Esophagus squamous epithelium (tissue), 5 donors: ENCODE results near the gene CPA5. TPM values are rescaled to one million over a fixed set of nuclear protein-coding genes. Genes with fewer than 3 reads are reported as not detected.

Experiments used
- DNase-seq: peaks from one replicate; lab custom pipeline; 2025; lab: John Stamatoyannopoulos, UW
- H3K27ac ChIP-seq, 4 donors: fragments of 200-600 bp; sonication (generic); one replicate each; pipeline ENCODE4 v1.5.1; 2016 to 2019; ENCODE audit warnings: mild to moderate bottlenecking in 1 of 4
- H3K27me3 ChIP-seq, 4 donors: fragments of 200-600 bp; sonication (generic); 1 replicate in 3 of 4; 2 replicates in 1 of 4; pipeline versions ENCODE4 v1.5.1 to v1.6.0; 2017 to 2021; ENCODE audit warnings: antibody characterized with exemption in 1 of 4
- H3K36me3 ChIP-seq, 3 donors: fragments of 200-600 bp; sonication (generic); one replicate each; pipeline ENCODE4 v1.5.1; 2016 to 2019
- H3K4me1 ChIP-seq, 3 donors: fragments of 200-600 bp; sonication (generic); one replicate each; pipeline ENCODE4 v1.5.1; 2017 to 2019
- H3K4me3 ChIP-seq, 4 donors: fragments of 200-600 bp; sonication (generic); 1 replicate in 3 of 4; 2 replicates in 1 of 4; pipeline ENCODE4 v1.5.1; 2016 to 2019; ENCODE audit warnings: mild to moderate bottlenecking in 2 of 4, moderate library complexity in 1 of 4
- H3K9me3 ChIP-seq, 3 donors: fragments of 200-600 bp; sonication (generic); one replicate each; pipeline ENCODE4 v1.5.1; 2016 to 2019
- CTCF ChIP-seq, 6 experiments: fragments of 450-650 bp in 4 of 6; fragments of 200-600 bp in 2 of 6; sonication (generic) in 2 of 6; IDR thresholded peaks; one replicate each; pipeline ENCODE4 v1.5.1; 2016 to 2019; ENCODE audit warnings: antibody characterized with exemption in 6 of 6, mild to moderate bottlenecking in 4 of 6, moderate library complexity in 4 of 6
- POLR2A ChIP-seq, 4 donors: fragments of 450-650 bp; IDR thresholded peaks; one replicate each; pipeline ENCODE4 v1.6.1; 2017; ENCODE audit warnings: antibody characterized with exemption in 4 of 4, mild to moderate bottlenecking in 4 of 4, moderate library complexity in 3 of 4
- WGBS, 2 donors: methylation state at CpG; one replicate each; pipeline ENCODE4 v1.1.5; 2018; 5-methylcytosine and 5-hydroxymethylcytosine counted together
- intact Hi-C: fragments of 100-400 bp; cut with DNase I; formaldehyde crosslinking; loops from one replicate; pipeline ENCODE4 v1.15.0; 2022
- total RNA-seq, 4 donors: library from RNA; depleted of rRNA; stranded (reverse); fragments of >200 nt; gene quantifications; one replicate each; pipeline ENCODE4 v1.1.0, GENCODE V29; 2016
- donor health status: DM: yes; HTN: yes; CAD: no.

The CPA5 gene
- total RNA-seq, 4 donors from 2014 or later = not detected

- intact Hi-C loops = no loop called here
- no peaks in the 10 kb centered on the region for H3K4me1 ChIP-seq
- WGBS, 2 donors = 87 to 96% methylated on average over 4 of the region's 4 CpGs
- no peak overlapping the region for H3K27ac ChIP-seq
- no peak overlapping the region for H3K4me3 ChIP-seq
- no peaks in the 10 kb centered on the region for H3K36me3 ChIP-seq
- no peaks in the 10 kb centered on the region for H3K9me3 ChIP-seq
- no peak for TF ChIP-seq POLR2A (IDR thresholded peaks at IDR 0.05)
- TF ChIP-seq CTCF (IDR thresholded peaks at IDR 0.05) = no peak
- no peak for DNase-seq
- no peaks in the 10 kb centered on the region for H3K27me3 ChIP-seq
Measured at GRCh38 chr7:130332259-130333053, 12.2 kb upstream of the CPA5 start.

- no peak overlapping the region for H3K27ac ChIP-seq
- TF ChIP-seq POLR2A (IDR thresholded peaks at IDR 0.05) (no peak), CTCF (IDR thresholded peaks at IDR 0.05) (no peak)
- H3K4me3 ChIP-seq = no peak overlapping the region
- intact Hi-C loops = no loop called here
- no peaks in the 10 kb centered on the region for H3K9me3 ChIP-seq
- no peaks in the 10 kb centered on the region for H3K27me3 ChIP-seq
- H3K36me3 ChIP-seq = no peaks in the 10 kb centered on the region
- 54 to 88% methylated on average over 2 of the region's 2 CpGs for WGBS, 2 donors
- H3K4me1 ChIP-seq = no peaks in the 10 kb centered on the region
- no peak for DNase-seq
Measured at GRCh38 chr7:130333832-130334231, 10.8 kb upstream of the CPA5 start.

GRCh38 chr7:130334274-130334673 lies 10.3 kb upstream of the CPA5 start:
- TF ChIP-seq CTCF (IDR thresholded peaks at IDR 0.05) = no peak
- TF ChIP-seq POLR2A (IDR thresholded peaks at IDR 0.05) = no peak
- no peak for DNase-seq
- H3K4me1 ChIP-seq = no peaks in the 10 kb centered on the region
- no peaks in the 10 kb centered on the region for H3K36me3 ChIP-seq
- H3K27ac ChIP-seq = no peak overlapping the region
- H3K9me3 ChIP-seq = no peaks in the 10 kb centered on the region
- WGBS, 2 donors = 30 to 51% methylated on average over 6 of the region's 6 CpGs
- no peaks in the 10 kb centered on the region for H3K27me3 ChIP-seq
- intact Hi-C loops = no loop called here
- no peak overlapping the region for H3K4me3 ChIP-seq

- intact Hi-C loops = no loop called here
- H3K4me1 ChIP-seq = no peaks in the 10 kb centered on the region
- TF ChIP-seq CTCF (IDR thresholded peaks at IDR 0.05) = no peak
- no peak for TF ChIP-seq POLR2A (IDR thresholded peaks at IDR 0.05)
- no peak overlapping the region for H3K4me3 ChIP-seq
- no peak for DNase-seq
- H3K27ac ChIP-seq = no peak overlapping the region
- WGBS, 2 donors = 80% methylated on average over 1 to 5 of the region's 6 CpGs
- no peaks in the 10 kb centered on the region for H3K27me3 ChIP-seq
- no peaks in the 10 kb centered on the region for H3K36me3 ChIP-seq
- no peaks in the 10 kb centered on the region for H3K9me3 ChIP-seq
Measured at GRCh38 chr7:130337410-130337971, 7.1 kb upstream of the CPA5 start.

GRCh38 chr7:130338233-130338632 lies 6.4 kb upstream of the CPA5 start:
- Histone ChIP-seq H3K27ac (no peak overlapping the region), H3K9me3 (no peaks in the 10 kb centered on the region), H3K27me3 (no peaks in the 10 kb centered on the region), H3K4me3 (no peak overlapping the region), H3K36me3 (no peaks in the 10 kb centered on the region), H3K4me1 (no peaks in the 10 kb centered on the region)
- 88 to 90% methylated on average over 3 of the region's 3 CpGs for WGBS, 2 donors
- intact Hi-C loops = no loop called here
- DNase-seq = no peak
- TF ChIP-seq CTCF (IDR thresholded peaks at IDR 0.05) = no peak
- TF ChIP-seq POLR2A (IDR thresholded peaks at IDR 0.05) = no peak
